Raji (cell line): ENCODE data around the gene TGFB2.

Experiments used
- POLR2A ChIP-seq: IDR thresholded peaks from 2 replicates; pipeline ENCODE4 v1.6.1; 2011; ENCODE audit warnings: low read depth, low read length, control low read depth; ENCODE audit not compliant: insufficient read depth

Gene TGFB2

DNA sequence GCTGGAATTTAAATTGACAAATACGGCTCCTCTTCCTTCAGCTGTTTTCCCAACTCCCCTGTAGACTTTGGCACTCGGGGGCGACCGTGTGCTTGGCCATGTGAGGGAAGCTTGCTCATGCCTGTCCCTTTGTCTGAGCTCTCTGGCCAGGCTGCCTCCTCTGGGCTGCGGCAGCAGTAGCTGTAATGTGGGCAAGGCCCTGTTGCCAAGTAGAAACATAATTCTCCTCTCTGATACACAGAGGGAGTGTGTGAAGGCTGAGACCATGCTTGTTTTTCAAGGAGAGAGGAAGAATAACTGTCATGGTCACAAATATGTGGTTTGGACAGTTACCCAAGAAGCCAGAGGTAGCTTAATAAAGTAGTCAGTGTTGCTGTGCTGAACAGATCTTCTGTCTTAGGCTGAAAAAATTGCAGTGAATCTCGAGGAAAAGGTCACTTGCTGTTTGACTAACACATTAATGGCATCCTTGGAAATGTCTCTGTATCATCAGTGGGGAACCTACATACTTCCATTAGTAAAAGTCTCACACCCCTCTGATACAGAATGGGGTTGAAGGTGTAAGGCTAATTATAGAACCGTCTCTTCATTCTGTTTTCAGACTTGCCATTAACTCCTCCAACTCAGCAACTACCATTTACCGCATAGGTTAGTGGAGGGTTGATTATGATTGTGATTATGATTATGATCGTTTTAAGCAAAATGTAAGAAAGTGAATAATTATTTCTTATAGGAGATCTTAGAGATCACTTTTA is 94.6 kb downstream of the TGFB2 start:
- TF ChIP-seq POLR2A: no peak

DNA sequence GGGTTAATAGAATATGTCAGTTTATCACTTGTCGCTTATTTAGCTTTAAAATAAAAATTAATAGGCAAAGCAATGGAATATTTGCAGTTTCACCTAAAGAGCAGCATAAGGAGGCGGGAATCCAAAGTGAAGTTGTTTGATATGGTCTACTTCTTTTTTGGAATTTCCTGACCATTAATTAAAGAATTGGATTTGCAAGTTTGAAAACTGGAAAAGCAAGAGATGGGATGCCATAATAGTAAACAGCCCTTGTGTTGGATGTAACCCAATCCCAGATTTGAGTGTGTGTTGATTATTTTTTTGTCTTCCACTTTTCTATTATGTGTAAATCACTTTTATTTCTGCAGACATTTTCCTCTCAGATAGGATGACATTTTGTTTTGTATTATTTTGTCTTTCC is 98.1 kb downstream of the TGFB2 start:
- TF ChIP-seq POLR2A: no peak

DNA sequence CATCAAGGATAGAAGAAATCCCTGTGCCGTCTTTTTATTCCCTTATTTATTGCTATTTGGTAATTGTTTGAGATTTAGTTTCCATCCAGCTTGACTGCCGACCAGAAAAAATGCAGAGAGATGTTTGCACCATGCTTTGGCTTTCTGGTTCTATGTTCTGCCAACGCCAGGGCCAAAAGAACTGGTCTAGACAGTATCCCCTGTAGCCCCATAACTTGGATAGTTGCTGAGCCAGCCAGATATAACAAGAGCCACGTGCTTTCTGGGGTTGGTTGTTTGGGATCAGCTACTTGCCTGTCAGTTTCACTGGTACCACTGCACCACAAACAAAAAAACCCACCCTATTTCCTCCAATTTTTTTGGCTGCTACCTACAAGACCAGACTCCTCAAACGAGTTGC is 99.0 kb downstream of the TGFB2 start:
- no peak for TF ChIP-seq POLR2A

- TF ChIP-seq POLR2A: no peak
These were observed 99.5 kb downstream of the TGFB2 start for GRCh38 chr1:218444588-218444987.

DNA sequence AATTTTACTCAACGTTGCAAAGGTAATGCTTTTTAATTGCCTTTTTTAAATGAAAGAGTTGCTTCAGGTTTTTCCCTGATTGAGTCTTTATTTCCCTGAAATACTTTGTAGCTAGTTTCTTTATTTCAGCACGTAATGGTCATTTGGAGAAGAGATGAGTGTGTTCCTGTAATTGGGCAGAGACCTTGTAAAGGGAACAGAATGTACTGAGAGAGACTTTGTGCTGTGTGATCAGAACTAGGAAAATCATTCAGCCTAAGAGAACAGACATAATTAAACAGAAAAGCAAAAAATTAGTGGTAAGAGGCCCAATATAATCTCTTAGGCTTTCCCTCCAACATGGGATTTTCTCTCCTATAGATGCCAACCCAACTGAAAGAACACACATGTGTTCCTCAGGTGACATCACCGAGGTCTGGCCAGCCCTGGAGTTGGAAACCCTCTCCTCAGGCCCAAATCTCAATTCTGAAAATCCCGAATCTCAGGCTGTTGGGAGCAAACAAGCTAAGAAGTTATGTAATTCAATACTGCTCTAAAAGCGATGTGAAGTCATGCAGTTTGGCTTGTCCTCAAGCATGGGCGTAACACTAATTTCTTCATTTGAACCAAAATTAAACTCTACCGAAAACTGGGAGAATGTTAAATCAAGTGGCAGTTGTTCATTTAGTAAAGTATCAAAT is 102.0 kb downstream of the TGFB2 start:
- TF ChIP-seq POLR2A: no peak

- no peak for TF ChIP-seq POLR2A
These were observed 106.3 kb downstream of the TGFB2 start for GRCh38 chr1:218451415-218451814.

DNA sequence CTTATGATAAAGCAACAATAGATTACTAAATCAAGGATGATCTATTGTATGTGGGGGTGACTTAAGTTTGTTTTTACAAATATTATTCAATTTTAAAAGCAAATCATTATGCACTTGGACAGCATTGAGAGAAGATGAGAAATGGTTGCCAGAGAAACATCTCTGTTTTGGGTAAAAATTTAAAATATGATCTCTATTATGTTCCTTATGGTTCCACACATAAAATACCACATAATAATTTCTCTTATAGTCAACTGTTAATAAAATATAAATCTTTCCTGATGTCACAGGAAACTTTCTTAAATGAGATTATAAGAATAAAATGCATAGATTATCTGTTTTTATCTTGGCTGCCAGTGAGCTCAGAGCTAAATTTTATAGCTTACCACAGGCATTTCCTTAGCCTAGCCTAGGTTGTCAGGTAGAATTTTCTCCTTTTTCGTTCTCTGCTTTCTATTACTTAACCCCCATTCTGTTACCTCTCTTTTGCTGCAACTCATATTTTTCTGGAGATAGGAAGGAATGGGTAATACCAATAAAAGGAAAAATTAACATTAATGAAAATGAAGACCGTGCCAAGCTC is 109.7 kb downstream of the TGFB2 start:
- TF ChIP-seq POLR2A: no peak

DNA sequence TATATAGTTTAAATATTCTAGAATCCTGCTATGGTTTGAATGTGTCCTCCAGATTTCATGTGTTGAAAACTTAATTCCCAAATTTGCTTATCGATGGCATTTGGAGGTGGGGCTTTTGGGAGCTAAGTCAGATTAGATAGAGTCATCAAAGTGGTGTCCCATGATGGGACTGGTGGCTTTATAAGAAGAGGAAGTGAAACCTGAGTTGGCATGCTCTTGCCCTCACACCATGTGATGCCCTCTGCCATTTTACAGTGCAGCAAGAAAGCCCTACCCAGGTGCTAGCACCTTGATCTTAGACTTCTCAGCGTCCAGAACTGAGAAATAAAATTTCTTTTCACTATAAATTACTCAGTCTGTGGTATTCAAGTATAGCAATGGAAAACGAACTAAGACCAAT is 111.3 kb downstream of the TGFB2 start:
- TF ChIP-seq POLR2A: no peak

GRCh38 chr1:218459450-218459849 is 114.3 kb downstream of the TGFB2 start:
- TF ChIP-seq POLR2A: no peak

- TF ChIP-seq POLR2A: no peak
These were observed 115.0 kb downstream of the TGFB2 start for GRCh38 chr1:218459878-218460711.

DNA sequence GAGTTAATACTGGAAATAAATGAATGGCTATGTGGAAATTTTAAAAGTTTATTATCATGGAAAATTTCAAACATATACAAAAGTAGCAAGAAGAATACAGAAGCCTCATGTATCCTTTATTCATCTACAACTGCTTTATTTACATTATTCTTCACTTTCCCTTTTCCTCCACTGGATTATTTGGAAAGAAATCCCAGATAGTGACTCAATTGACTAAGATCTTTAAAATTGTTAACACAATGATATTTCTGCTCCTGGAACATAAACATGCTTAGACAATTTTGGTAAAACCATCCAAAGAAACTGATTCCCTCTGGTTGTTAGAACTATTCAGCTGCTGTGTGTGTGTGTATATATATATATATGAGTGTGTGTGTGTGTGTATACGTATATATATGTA is 116.2 kb downstream of the TGFB2 start:
- no peak for TF ChIP-seq POLR2A

GRCh38 chr1:218462116-218462515 is 117.0 kb downstream of the TGFB2 start:
- TF ChIP-seq POLR2A: no peak

- no peak for TF ChIP-seq POLR2A
These were observed 117.5 kb downstream of the TGFB2 start for GRCh38 chr1:218462587-218462986.

- no peak for TF ChIP-seq POLR2A
These were observed 118.3 kb downstream of the TGFB2 start for GRCh38 chr1:218463194-218464156.
